HFF-Myc (cell line): ENCODE data around the gene IGF2BP3.

ENCODE experiments used
- DNase-seq: peaks from one replicate; pipeline ENCODE4 v3.0.0-alpha.2; 2011; ENCODE audit warnings: low read depth; ENCODE audit errors: extremely low read depth
- H3K4me3 ChIP-seq: replicated peaks from 2 replicates; pipeline ENCODE4 v1.5.1; 2011; ENCODE audit warnings: low read depth, mild to moderate bottlenecking, control low read depth, low read length
- TF ChIP-seq, protein P1 (sequence below): IDR thresholded peaks from 2 replicates; pipeline ENCODE4 v1.5.1; 2012; ENCODE audit warnings: mild to moderate bottlenecking, low read depth, low read length, control low read depth; ENCODE audit errors: missing control alignments

The IGF2BP3 gene

DNA sequence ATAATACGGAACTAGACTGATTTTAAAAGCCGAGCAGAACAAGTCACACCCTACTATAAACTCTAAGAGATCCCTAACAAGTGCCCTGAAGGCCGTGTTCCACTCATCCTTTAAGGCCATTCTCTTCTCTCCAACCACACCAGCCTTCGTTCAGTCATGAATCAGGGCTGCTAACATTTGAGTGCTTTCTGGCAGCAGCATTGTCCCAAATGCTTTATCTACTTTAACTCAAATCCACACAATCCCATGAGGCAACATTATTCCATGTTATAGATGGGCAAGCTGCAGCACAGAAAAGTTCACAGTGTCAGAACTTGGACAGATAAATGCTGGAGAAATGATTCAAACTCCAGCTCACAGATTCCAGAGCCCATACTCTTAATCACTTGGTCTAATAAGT, 97.7 kb downstream of the IGF2BP3 start:
- DNase-seq, result no peak
- H3K4me3 ChIP-seq, result no peak overlapping the region
- TF ChIP-seq, protein P1, sequence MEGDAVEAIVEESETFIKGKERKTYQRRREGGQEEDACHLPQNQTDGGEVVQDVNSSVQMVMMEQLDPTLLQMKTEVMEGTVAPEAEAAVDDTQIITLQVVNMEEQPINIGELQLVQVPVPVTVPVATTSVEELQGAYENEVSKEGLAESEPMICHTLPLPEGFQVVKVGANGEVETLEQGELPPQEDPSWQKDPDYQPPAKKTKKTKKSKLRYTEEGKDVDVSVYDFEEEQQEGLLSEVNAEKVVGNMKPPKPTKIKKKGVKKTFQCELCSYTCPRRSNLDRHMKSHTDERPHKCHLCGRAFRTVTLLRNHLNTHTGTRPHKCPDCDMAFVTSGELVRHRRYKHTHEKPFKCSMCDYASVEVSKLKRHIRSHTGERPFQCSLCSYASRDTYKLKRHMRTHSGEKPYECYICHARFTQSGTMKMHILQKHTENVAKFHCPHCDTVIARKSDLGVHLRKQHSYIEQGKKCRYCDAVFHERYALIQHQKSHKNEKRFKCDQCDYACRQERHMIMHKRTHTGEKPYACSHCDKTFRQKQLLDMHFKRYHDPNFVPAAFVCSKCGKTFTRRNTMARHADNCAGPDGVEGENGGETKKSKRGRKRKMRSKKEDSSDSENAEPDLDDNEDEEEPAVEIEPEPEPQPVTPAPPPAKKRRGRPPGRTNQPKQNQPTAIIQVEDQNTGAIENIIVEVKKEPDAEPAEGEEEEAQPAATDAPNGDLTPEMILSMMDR, result no peak

DNA sequence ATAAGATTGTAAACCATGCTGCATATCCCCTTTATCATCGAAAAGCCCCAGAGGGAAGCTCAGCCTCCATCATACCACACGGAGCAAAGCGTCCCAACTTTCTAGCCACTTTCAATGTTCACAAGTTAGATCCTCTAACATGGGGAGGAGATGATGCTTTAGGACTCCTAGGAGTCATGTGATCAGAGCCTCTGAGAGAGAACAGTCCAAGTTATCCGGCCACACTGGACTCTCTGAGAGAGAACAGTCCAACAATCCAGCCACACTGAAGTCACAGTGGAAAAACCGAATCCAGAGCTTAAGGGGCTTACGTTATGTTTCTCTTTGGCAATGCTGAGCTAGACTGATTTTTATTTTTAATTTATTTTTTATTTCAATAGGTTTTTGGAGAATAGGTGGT, 98.6 kb downstream of the IGF2BP3 start:
- no peak overlapping the region for H3K4me3 ChIP-seq
- no peak for DNase-seq
- TF ChIP-seq, protein P1, result no peak

DNA sequence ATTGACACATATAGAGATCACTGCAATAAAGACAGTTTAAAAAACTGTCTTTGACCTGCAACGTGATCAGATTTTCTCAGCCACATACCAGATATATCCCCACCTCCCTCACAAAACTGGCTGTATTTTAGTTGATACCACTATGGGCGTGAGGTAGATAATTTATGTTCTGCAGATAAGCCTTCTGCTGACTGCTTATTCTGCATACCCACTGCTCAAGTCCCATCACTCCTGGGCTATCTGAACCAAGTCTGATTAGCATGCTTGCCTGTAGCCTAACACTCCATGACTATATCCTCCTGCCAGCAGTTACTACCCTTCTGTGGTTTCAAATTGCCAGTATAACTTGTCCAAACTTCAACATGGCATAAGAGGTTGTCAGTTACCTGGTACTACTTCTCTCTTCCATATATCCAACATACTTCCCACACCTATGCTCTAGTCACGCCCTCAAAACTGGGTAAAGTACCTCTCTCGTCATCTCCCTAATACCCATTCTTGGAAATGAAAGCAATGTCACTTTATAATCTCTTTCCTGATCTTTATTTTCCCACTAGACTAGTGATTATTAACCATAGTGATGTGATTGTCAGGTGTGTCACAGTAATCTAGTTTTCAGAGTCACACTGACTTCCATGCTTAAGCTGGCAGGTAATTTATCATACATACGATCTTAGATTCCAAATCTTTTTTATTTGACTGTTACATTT, 100.4 kb downstream of the IGF2BP3 start:
- no peak overlapping the region for H3K4me3 ChIP-seq
- no peak for DNase-seq
- TF ChIP-seq, protein P1, result no peak

DNA sequence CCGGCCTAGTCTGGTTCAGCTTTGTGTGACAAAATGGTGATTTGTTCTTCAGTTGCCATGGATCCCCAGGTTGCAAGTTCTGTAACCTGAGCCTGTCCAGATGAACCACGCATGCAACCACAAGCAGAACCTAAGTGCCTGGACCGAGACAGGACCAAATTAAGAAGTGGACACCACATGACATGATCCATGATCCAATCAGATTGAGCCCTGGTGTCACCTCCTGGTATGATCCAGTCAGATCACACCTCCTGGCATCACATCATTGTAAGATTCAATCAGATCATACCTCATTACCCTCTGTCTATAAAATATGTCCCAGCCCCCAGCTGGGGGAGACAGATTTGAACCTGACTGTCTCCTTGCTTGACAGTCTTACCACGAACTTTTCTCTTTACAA, 101.2 kb downstream of the IGF2BP3 start:
- no peak overlapping the region for H3K4me3 ChIP-seq
- TF ChIP-seq, protein P1, result no peak
- no peak for DNase-seq

DNA sequence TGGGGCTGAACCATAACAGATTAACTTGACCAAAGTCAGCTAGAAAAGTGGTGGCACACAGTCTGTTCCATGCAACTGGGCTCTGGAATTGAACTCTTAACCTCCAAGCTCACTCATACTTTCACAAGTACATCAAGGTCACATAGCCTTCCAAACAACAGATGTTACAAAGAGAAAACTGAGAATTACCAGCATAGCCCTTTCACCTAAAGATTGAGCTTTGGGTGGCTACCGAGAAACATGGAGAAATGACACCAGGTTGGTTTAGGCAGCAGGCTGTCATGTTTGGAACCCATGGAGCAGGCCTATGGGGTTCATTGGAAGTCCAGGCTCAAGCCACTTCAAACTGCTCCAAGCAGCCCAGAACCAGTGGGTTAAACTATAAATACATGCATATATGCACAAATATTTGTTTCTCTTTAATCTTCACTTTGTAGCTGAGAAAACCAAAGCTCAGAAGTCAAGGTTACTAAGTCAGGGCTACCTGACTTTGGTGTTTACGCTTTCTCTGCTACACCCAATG, 112.1 kb downstream of the IGF2BP3 start:
- H3K4me3 ChIP-seq, result no peak overlapping the region
- DNase-seq, result no peak
- TF ChIP-seq, protein P1, result no peak

DNA sequence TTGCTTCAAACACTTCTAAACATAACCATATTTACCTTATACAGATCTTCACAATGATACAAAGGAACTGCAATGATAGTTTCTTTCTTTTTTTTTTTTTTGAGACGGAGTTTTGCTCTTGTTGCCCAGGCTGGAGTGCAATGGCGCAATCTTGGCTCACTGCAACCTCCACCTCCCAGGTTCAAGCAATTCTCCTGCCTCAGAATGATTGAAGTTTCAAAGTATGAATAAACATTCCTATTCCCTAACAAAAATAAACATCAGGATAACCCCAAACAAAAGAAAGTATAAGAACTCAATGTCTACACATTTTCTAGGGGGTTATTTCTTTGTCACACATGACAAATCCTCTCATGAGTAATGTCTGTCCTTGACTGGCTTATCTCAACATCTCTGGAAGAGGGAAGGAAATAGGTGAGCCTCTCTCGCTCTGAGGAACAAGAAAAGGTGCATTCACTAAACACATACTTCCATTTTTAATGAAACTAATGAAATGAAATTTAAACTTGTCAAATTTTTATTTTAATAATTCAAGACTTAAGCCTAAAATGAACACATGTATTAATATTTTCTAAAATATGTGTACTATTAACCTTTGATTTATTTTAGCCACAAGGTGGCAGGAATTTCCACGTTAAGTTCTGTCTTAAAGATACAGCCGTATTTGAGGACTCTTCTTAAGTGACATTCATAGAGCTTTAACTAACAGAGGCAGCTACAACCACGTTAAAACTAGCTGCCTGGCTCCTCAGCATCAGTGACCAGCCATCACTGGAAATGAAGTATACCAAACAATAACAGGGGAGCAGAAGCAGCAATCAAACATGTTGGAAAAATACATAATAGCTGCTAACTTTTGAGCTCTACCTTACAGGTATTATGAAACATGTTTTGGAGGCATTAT, 112.8 kb downstream of the IGF2BP3 start:
- DNase-seq, result no peak
- TF ChIP-seq, protein P1, result no peak
- H3K4me3 ChIP-seq, result no peak overlapping the region
